Lower leg skin (tissue), 3 donors: ENCODE measurements around the gene NPTN.

Source experiments
- POLR2A ChIP-seq, 2 donors: fragments of 450-650 bp; IDR thresholded peaks; one replicate each; pipeline ENCODE4 v1.6.1; 2016 to 2017; ENCODE audit warnings: antibody characterized with exemption in 2 of 2, mild to moderate bottlenecking in 1 of 2, moderate library complexity in 1 of 2
- TF ChIP-seq, protein P1 (sequence below), 3 donors: fragments of 450-650 bp; IDR thresholded peaks; one replicate each; pipeline ENCODE4 v1.5.1; 2016; ENCODE audit warnings: antibody characterized with exemption in 3 of 3, mild to moderate bottlenecking in 3 of 3, moderate library complexity in 2 of 3

GRCh38 chr15:73678498-73678897, 45.3 kb upstream of the NPTN start:
- TF ChIP-seq, protein P1, sequence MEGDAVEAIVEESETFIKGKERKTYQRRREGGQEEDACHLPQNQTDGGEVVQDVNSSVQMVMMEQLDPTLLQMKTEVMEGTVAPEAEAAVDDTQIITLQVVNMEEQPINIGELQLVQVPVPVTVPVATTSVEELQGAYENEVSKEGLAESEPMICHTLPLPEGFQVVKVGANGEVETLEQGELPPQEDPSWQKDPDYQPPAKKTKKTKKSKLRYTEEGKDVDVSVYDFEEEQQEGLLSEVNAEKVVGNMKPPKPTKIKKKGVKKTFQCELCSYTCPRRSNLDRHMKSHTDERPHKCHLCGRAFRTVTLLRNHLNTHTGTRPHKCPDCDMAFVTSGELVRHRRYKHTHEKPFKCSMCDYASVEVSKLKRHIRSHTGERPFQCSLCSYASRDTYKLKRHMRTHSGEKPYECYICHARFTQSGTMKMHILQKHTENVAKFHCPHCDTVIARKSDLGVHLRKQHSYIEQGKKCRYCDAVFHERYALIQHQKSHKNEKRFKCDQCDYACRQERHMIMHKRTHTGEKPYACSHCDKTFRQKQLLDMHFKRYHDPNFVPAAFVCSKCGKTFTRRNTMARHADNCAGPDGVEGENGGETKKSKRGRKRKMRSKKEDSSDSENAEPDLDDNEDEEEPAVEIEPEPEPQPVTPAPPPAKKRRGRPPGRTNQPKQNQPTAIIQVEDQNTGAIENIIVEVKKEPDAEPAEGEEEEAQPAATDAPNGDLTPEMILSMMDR (IDR thresholded peaks at IDR 0.05), result no peak
- TF ChIP-seq POLR2A (IDR thresholded peaks at IDR 0.05), result no peak
